Measurements from ENCODE around the gene HOXB3.

The HOXB3 gene

DNA sequence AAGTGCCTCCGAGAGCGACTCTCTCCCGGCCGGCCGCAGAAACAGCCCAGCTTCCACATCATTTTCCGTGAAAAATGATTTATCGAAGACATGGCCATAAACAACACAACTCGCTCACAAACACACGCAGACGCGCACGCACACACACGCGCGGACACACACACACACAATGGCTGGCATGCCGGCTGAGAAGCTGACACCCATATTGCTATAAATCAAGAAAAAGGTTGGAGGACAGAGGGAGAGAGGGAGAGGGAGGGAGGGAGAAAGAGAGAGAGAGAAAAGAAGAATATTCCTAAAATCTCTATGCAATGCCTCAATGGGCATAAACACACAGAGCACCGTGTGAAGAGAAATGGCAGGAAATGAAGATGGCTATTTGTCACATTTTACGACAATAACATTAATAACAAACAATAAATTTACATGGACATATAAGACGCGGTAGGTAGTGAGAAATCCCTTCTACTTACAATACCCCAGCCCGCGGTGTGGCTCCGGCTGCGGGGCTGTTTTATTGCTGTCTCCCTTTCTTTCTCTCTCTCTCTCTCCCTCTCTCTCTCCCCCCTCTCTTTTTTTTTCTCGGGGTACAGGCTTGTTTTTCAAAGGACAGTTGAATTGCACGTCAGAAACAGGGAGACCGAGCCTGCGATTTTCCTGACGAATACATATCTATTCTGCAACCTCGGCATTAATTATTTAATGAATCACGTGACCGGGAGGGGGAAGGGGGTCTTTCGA, 21.4 kb downstream of the HOXB3 start:
- DNase-seq = no peak

DNA sequence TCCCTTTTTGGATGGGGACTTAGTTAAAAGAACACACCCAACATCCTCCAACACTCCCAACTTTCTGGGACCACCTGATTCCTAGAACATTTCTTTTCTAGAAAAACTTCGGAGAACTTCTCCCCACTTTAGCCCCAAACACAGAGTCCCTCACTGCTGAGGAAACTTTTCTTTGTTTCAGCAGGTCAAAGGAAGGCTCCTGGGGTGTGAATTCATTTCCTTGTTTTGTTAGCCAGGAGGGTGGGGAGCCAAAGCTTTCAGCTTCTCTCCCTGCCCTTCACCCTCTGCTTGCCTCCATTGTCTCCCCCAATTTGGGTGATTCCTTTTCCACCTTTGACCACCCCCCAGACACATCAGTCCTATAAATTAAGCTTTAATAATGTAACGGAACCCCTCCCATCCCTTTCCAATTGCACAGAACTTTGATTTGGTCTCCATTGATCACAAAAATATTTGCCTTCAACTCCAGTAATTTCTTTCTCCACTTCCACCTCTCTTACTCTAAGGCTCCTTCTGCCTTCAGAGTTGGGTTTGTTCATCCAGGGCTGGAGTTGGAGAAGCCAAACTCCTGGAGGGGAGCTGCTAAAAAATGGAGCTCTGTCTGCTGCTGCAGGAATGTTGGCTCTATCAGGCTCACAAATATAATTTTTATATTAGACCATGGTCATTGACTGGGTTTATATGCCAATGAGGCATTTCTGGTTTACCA, 22.2 kb downstream of the HOXB3 start:
- no peak for DNase-seq

DNA sequence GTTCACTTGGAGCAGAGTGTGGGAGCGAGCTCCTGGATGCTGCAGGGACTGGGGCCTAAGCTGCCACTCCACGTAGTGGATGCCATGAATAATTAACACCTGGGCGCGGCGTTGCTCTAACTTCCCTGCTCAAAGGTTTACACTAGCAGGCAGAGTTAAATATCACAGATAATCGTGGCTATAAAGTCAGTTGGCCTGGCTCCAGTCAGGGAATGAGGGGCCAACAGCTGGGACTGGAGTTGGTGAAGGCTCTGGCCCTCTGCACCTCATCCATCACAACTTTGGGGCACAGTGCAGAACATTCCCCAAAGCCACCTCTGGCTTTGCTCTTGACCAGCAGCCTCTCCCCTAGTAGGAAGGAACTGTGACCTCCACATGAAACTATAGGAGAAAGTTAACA, 22.8 kb downstream of the HOXB3 start:
- no peak for DNase-seq

- no peak for DNase-seq
Observed at GRCh38 chr17:48566717-48567116, 23.3 kb downstream of the HOXB3 start.

DNA sequence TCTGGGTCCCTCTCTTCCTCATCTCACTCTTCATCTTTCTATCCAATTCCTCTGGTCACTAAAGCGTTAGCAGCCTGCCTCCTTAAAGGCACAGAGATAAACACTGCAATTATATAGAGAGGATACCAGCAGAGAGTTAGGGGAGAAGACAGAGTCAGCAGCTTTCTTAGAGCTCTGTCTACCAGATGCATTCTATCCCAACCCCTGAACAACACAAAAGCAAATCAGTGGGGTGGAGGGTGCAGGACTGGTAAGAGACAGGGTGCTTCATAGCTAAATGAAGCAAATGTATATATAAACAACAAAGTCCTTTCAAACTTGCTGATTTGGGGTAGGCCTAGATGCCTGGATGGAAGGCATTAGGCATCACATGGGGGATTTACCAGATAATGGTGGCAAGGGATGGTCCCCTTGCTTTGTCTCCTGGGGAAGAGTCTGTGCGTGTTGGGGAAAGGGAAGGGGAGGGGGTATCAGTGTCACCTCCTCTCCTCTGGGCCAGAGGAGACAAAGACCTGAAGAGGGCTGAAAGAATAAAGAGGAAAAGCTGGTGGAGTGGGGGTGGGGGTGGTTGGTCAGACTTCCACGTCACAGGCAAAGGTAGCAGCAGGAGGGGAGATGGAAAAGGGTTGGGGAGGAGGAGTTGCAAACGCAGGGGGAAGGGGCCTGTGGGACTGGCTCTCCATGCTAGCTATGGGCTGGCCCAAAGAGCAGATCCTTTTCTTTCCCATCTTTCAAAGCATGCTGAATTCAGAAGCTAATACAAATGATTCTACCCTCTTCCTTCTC, 23.9 kb downstream of the HOXB3 start:
- DNase-seq = no peak

GRCh38 chr17:48565022-48565554, 25.0 kb downstream of the HOXB3 start:
- no peak for DNase-seq

GRCh38 chr17:48564188-48565021, 25.6 kb downstream of the HOXB3 start:
- DNase-seq = no peak

- DNase-seq = no peak
Observed at GRCh38 chr17:48563867-48564187, 26.2 kb downstream of the HOXB3 start.

DNA sequence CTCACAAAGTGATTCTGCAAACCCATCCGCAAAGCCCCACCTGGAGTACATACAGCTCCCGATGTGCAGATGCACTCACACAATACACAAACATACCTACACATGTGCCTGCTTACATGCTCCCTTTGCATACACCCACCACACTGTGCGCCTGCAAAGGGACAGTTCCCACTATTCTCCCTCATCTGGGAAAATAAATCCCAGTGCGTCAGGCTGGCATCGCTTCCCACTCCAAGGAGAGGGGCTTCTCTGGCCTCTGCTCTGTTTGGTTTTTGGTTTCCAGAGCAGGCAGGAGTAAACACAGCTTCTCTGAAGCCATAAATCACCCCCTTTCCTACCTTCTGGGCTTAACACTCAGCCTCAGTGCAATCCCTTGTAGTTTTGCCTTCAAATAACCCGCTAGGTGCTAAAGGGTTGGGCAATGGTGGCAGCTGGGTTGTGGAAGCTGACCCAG, 26.6 kb downstream of the HOXB3 start:
- DNase-seq = no peak

DNA sequence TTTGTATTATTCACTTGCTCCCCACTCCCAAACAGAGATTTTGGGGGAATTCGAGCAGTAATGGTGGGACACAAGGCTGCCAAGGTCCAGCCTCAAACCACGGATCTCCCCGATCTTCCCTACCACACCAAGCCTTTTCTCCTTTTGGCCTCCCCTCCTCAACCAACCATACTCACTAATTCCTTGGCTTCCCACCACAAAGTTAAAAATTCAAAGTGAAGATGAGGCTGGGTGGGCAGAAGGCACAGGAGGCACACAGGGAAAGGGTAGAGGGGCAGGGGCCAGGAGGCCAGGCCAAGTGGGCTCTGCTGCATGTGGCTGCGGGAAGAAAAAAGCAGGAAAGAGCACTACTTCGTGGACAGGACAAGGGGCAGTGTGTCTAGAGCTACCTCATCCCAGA, 27.1 kb downstream of the HOXB3 start:
- no peak for DNase-seq

GRCh38 chr17:48561884-48562810, 27.9 kb downstream of the HOXB3 start:
- DNase-seq = no peak

- no peak for DNase-seq
Observed at GRCh38 chr17:48559840-48560817, 29.9 kb downstream of the HOXB3 start.

DNA sequence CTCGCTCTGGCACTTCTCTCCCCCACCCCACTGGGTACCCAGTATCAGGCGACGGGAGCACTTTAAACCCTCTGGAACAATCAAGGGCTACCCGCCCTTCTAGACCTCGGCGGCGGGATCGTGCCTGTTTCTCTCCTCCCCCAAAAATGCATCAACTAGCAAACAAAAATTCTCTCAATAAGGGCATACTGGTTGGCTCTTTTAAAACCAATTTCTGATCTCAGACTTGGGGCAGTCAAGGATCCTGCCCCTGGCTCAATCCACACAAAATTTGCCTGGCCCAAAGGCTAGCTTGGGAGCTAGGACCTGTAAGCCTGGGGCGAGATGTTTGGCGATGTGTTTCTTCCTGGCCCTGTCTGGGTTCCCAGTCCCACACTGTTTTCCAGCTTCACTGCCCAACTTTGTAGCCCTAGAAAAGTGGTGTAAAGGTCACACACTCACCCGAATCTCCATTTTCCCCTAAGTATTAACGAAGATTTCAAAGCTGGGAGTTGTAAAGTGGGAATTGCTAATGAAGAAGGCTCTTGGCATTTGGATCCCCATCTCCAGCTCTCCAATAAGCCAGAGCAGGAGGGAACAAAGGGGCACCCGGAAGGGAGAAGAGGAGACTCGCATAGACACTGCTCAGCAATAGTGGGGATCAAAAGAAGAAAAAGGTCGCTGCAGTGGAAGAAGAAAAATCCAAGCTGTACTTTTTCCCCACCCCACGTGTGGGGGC, 30.8 kb downstream of the HOXB3 start:
- no peak for DNase-seq

GRCh38 chr17:48558831-48559121, 31.3 kb downstream of the HOXB3 start:
- no peak for DNase-seq

DNA sequence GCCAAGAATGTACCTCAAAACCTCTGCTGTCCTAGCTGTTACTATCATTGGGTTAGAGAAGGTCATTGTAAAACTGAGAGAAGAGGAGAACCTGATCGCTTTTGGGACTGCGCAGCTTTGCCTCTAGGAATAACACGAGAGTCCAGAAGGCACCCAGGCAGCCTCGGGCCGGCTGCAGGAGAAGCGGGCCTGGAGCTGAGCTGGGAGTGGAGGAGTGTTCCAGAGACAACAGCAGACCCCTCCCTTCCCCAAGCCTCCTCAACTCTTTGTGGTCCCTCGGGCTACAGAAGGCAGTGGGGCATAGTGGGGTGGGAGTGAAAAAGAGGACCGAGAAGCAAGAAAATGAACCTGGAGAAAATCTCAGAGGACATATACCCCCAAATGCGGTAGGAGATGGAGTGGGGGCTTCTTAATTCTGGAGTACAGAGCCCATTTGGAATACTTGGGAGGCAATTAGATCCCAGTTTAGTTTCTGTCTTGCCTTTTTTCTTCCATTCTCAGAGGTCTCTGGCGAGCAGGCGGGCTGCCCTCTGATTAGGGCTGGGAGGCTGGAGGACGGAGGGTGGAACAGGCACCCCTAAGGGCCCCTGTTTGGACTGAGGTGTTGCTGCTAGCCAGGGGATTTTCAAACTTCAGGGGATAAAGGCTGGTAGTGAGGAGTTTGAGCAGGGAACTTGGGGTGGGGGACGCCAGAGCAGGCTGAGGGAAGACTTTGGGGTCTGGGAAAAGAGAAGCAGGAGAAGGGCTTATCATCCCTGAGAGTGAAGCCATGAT, 31.8 kb downstream of the HOXB3 start:
- DNase-seq = no peak

GRCh38 chr17:48556576-48557401, 33.3 kb downstream of the HOXB3 start:
- DNase-seq = no peak

DNA sequence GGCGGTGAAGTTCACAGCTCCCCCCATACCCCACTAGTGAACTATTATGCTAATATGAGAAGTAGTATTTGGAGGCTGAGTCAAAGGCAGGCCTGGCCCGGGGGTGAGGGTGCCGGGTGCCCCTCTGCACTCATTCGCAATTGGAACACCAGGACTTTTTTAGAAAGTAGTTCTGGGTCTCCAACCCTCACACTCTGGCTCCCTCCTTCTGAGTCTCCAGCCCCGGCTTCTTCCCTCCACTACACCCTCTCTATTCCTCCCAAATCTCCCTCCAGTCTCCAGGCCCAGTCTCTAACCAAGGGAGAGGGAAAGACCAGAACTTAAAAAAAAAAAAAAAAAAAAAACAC, 33.8 kb downstream of the HOXB3 start:
- no peak for DNase-seq

Measured in CD4-positive, alpha-beta T cell treated with Interleukin-1 beta for 1 hour (primary cell).